Measurements from ENCODE around the gene ABCC12.
"Not testable (repeated sequence)": the region's sequence is repeated elsewhere in the genome, so short reads cannot be mapped to it uniquely, and the experiment has no call there.

Gene ABCC12

DNA sequence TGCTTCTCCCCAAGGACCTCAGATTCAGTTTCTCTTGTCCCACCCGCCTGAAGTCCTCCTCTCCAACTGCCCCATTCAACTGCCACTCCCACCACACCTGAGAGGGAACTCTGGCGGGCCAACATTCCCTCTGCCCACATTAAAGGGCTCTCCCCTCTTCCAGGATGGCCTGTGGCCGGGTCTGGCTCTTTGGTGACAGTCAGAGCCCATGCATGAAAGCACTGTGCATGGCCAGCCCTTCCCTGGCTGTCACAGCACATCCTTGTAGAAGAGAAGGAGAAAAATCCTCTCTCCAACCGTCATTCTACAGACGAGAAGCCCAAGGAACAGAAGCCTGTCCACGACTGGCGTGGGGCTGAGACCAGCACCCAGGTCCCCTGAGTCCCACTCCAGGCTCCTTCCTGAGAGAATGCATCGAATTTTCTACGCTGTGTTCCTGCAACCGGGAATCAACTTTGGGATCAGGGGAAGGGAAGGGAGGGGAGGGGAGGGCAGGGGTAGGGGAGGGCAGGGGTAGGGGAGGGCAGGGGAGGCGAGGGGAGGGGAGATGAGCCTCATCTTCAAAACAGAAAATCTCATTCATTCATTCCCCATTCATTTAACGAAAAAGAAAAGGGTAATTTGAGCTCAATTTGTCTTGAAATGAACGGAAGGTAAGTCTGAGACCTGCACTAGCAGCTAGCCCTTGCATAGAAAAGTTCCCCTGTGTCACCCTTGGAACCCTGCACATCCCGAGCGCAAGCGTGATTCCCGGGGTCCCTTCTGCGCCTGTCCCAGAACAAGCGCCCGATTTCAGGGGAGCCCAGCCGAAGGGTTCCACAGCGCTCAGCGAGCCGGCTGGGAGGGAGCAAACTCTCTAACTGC is at the start of gene ABCC12:
Gene ABCC12 (minus strand): TSS at position 68 of the 864 bp plus-strand sequence. CDS start 9,569 bp downstream, outside the sequence.
- DNase-seq (ENCODE audit: low read depth) = no peak

DNA sequence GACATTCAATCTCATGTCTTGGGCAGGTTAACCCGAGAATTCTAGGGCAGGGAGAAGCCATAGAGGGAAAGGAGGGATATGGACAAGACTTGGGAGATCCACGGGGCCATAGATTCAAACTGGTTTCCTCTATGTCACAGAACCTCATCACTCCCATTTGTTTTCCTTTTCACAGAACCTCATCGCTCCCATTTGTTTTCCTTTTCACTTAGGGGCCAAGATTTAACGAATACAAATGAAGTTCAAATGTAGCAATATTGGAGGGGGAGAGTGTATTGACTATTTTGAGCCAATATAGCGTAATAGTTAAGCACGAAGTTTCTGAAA is 49.0 kb upstream of the ABCC12 start:
- no peak for DNase-seq (ENCODE audit: low read depth)

DNA sequence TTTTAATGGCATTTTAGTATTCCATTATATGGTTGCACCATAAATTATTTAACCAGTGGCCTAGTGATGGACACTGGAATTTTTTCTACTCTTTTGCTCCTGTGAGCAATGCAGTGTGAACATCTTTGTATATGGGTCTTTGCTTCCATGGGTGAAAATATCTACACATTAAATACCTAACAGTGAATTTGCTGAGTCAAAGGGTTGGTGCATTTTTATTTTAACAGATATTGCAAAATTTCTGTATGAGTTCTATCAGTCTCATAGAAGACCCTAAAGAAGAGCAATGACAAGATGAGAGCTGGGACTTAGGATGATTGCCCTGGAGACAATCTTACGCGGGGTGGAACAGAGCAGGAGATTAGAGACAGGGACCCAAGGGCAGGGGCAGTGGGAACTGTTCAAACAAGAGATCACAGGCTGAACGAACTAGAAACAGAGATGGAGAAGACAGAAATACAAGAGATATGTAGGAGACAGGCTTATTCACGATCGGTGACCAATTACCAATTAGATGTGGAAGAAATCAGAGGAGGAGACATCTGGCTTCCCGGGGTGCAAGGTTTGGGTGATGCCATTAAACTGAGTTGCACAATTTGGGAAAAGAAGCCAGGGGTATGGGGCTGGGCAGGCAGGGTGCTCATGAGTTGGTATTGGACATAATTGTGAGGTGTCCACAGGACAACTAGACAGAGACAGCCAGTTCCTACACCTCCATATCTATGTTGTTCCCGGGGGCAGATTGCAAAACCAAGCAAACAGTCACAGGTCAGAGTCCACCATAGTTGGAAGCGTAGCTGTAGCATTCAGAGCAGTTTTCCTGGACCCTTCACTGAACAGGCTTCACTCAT is 48.4 kb upstream of the ABCC12 start:
- no peak for DNase-seq (ENCODE audit: low read depth)

DNA sequence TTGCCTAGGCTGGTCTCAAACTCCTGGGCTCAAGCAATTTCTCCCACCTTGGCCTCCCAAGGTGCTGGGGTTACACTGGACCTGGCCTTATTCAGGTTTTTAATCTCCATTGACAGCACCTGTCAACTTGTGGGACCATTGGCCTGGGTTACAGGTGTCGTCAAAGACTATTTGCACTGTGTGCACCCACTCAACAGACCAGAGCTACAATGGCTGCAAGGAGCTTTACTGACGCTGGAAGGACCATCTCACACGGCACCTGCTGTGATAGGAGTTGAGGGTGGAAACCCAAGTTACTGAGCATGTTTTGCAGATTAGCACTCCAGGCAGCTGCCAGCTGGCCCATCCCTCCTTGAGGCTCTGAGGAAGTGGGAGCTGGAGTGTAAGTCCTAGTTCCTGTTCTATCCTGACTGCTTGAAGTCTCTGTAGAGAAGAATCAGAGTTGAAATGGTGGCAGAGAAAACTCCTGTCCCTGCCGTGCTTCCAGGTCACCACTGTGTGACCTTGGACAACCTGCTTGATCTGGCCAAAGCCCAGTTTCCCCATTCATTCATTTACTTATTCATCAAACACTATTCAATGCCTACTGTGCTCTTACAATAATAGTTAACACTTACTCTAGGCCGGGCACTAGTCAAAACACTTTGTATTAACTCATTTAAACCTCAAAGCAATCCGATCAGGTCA is 45.9 kb upstream of the ABCC12 start:
- DNase-seq (ENCODE audit: low read depth) = no peak

DNA sequence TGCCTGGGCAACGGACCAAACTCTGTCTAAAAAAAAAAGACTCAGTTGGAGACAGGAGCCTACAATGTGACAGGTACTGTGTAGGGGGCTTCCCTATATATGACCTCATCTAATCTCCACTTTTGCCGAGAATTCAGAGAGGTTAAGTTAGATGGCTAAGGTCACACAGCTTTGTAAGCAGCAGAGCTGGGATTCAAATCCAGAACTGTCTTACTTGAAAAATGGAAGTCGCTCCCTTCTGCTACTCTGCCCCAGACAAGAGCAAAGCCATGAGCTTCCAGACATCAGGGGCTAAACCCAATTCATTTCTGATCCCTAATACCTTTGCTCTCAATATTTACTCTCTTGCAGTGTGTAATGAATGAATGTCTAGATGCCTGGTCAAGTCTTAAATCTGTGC is 41.5 kb upstream of the ABCC12 start:
- no peak for DNase-seq (ENCODE audit: low read depth)

DNA sequence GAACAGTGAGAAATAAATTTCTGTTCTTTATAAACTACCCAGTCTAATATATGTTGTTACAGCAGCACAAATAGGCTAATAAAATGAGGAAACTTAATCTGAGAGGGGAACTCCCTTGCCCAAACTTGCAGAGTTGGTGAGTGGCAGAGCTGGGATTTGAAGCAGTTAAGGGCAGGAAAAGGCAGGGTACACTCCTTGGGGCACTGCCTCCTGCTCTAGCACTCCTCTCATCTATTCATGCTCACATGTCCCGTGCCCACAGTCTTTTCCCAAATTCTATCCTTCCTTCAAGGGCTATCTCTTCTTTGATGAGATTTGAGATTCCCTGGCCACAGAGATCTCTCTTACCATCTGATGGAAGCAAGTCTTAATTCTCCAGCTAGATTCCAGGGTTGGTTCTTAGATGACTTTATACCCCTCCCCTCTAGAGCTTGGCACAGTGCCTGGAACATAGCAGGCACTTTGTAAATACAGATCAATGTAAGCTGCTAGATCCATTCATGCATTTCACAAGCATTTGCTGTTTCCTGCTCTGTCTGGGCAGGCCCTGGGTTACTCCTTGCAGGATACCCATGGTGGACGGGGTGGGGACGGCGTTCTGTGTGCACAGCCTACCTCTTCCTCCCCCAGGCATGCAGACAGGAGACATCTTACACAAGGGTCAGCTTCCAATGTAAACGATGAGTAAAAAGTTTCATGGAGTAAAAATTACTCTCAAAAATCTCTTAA is 39.2 kb upstream of the ABCC12 start:
- DNase-seq (ENCODE audit: low read depth) = no peak

DNA sequence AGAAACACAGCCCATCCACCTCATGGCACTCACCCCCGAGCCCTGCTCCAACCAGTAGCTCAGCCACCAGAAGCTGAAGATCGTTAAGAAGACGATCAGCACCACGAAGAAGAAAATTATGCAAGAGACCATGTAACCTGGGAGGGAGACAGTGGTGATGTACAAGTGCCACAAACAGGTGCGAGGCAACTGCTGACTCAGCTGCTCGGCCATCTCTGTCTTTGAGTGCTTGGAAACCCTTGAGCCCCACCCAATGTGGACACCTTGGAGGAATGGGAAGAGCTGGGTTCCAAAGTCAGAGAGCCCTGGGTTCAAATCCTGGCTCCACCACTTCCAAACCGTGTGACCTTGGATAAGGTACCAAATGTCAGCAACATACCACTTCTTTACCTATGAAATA is 38.1 kb upstream of the ABCC12 start:
- no peak for DNase-seq (ENCODE audit: low read depth)

DNA sequence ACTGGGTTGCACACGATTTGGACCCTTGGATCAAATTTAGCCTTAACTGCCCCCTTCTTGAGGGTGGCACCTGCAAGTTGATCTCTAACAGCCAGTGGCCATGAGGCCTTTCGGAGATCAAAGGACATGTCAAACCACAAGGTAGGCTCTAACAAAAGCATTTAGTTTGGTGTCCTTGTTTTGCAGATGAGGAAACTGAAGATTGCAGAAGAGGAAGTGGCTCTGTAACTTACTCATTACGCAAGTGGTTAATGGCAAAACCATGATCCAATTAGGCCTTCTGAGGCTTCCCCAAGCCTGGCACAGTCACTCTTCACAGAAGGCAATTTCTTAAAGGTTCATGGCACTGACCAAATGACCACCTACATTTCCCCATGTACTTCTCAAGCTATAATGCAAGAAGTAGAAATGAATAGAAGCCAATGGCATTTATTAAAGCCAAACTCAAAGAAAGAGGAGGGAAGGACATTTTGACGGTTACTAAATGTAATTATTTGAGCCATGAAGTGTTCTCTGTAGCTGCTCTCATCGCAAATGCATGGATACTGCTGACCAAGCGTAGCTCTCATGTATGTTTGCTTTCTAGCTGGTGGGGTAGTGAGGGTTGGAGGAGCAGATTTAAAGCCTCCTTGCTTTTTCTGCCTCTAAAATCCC is 32.8 kb upstream of the ABCC12 start:
- DNase-seq (ENCODE audit: low read depth) = no peak

DNA sequence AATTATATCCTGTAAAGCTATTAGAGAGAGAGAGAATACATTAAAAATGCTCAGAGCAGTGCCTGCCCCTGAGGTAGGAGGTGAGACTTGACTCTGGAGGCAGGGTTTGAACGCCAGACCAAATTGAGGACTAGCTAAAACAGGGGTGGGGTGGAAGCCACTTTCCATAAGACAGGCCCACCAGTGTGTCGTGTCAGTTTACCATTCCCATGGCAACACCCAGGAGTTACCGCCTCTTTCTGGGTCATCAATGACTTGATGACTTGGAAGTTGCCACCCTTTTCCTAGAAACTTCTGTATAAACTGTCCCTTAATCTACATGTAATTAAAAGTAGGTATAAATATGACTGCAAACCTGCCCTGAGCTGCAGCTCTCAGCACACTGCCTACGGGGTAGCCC is 32.0 kb upstream of the ABCC12 start:
- DNase-seq (ENCODE audit: low read depth) = no peak

DNA sequence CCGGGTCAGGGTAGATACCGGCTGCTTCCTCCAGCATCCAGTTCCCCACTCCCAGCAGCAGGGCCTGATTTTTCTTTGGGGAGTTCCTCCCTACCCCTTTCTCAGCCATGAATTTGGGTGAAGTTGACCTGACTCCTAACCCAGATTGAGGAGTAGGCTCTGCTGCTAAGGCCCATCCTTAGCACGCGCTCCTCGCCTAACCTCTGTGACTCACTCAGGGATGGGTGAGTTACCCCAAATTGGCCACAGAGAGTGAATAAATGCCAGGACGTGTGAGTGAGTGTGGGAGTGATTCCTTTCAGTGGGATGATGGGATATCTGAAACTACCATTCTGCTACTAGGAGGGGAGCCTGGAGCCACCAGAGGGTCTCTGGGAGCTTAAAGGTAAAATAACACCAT is 28.9 kb upstream of the ABCC12 start:
- DNase-seq (ENCODE audit: low read depth) = no peak

DNA sequence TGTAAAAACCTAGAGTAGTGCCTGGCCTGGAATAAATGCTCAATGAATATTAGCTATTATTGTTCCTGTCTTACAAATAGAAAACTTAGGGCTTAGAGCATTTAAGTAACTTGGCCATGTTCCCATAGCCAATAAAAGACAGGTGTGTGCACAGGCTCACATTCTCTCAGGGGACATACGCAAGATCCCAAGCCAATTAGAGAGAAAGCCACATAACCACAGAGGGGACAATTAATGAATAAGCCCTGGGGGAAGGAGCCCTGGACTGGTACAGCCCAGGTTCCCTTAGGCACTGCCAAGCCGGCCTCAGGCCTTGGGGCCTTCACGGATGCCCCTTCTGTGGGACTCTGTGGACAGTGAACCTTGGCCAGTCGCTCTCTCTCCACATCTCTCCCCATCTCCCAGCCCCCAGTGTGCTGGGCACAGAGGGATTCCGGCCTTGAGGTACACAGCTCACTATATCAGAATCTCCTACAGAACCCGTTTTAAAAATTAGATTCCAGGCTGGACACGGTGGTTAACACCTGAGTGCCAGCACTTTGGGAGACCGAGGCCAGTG is 27.3 kb upstream of the ABCC12 start:
- DNase-seq (ENCODE audit: low read depth) = no peak

DNA sequence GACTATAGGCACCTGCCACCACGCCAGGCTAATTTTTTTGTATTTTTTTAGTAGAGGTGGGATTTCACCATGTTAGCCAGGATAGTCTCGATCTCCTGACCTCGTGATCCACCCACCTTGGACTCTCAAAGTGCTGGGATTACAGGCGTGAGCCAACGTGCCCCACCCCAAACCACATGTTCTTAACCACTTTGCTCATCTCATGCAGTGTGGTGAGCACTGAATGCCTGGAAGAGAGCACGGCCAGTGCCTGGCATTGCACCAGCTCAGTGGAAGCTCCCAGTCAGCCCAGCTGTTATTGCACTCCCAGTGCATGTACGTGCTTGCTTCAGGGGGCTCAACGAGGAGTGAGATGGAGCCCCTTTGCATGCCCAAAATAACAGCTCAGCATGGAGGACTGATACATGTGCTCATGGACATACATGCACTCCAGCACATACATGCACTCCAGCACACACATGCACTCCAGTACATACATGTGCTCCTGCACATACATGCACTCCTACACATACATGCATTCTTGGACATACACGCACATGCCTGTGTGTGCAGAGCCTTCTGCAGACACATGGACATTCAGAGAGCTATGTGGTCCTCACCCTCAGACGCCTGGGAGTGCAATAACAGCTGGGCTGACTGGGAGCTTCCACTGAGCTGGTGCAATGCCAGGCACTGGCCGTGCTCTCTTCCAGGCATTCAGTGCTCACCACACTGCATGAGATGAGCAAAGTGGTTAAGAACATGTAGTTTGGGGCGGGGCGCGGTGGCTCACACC is 26.1 kb upstream of the ABCC12 start:
- DNase-seq (ENCODE audit: low read depth) = not testable (repeated sequence)

DNA sequence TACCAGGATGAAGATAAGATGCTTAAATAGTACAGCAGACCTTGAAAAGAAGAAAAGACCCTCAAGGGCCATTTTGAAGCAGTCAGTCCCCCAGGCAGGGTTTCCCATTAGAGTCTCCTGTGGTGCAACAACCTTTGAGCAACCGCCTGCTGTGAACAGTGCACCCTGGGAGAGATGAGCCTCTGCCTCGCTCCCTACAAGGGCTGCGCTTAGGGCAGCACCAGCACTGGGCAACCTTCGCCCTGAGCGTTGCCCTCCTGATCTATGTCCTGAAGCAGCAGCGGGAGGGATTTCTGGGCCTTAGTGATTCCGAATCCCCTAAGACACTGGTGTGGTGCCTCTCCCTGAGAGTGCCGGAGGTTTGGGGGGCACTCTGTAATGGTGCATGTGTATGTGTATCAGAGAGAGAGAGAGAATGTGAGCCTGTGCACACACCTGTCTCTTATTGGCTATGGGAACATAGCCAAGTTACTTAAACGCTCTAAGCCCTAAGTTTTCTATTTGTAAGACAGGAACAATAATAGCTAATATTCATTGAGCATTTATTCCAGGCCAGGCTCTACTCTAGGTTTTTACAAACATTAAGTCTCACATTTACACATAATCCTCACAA is 25.2 kb upstream of the ABCC12 start:
- no peak for DNase-seq (ENCODE audit: low read depth)

DNA sequence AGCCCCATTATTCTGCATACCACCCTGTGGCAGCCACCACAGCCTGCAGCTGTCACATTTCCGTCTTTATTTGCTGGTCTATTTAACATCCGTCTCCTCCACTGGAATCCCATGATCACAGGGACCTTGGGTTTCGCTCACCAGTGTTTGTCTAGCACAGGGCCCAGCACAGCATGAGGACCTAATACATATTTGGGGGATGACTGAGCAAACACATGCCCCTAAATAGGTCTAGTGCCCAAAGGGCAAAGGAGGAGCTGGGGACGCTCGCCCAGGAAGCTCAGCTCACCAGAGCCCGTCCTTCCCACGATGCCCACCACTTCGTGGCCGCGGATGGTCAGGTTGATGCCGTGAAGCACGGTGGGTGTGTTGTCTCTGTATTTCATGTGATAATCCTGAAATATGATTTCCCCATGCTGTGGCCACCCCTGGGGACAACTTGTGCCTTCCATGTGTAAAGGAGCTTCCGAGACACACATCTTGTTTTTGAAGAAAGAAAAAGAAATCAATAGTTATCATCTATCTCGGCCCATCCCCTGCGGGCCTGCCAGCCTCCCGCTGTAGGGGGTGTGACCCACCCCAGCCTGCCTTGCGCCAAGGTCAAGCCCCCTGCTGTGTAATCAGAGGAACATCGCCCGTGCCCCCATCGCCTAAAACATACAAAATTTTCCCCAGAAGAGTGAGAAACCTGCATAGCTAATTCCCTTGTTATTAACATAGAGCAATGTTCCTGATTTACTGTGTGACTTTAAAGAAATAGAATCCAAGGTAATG is 21.0 kb upstream of the ABCC12 start:
- DNase-seq (ENCODE audit: low read depth) = no peak

DNA sequence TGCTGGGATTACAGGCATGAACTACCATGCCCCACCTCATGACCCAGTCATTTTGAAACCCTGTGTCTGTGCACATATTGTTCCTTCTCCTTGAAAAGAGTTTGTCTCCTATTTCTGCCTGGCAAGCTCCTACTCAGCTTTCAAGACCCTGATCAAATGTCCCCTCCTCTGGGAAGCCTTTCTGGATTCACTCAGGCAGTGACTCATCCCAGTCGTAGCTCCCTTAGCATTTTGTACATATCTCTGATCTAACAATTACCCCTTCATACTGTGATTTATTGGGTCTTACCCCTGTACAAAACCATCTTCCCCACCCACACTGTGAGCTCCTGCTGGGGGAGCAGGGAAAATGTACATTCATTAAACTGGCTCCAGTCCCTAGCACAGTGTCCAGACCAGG is 18.1 kb upstream of the ABCC12 start:
- DNase-seq (ENCODE audit: low read depth) = no peak

DNA sequence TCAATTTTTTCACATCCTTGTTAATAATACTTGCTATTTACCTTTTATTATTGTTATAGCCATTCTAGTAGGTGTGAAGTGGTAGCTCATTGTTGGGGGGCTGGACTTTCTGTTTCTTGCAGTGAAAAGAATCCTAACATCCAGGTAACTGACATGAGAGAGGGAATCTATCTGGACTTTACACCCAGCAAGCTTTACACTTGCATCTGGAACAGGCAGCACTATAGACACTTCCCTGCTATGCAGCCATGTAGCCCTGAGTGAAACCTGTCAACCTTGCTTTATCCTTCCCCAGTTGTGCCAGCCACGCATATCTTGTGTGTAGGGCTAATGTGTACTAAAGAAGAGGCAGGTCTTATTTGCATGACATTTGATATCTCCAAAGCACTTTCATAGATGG is 16.9 kb upstream of the ABCC12 start:
- DNase-seq (ENCODE audit: low read depth) = no peak

DNA sequence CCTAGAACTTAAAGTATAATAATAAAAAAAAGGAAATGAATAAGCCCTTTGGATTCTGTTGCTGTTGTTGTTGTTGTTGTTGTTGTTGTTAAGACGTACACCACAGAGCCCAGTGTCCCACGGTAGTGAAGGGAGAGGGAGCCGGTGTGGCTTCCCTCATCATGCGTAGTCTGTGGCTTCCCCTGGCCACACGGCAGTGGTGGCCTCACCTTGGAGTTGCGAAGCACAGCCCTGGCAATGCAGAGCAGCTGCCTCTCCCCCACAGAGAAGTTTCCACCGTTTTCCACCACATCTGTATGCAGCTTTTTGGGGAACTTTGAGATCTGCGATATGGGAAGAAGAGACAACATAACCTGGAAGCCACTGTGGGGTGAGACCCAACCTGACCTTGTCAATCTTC is 14.1 kb upstream of the ABCC12 start:
- DNase-seq (ENCODE audit: low read depth) = no peak

DNA sequence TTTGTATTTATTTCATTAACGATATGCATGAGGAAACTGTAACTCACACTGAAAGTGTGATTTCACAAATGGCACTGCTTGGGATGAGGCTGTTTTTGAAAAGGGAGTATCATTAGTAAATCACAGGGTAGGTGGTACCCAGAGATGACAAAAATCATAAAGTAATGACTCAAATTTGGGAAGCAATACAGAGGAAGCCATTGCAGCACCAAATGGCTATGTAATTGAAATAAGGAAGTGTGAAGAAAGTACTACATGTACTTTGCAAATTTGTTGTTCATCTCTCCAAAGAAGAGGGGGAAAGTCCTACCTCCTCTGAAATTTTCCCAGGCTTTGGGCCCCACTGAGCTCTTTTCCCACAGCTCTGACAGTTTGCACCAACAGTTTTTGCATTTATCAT is 12.3 kb upstream of the ABCC12 start:
- DNase-seq (ENCODE audit: low read depth) = no peak

DNA sequence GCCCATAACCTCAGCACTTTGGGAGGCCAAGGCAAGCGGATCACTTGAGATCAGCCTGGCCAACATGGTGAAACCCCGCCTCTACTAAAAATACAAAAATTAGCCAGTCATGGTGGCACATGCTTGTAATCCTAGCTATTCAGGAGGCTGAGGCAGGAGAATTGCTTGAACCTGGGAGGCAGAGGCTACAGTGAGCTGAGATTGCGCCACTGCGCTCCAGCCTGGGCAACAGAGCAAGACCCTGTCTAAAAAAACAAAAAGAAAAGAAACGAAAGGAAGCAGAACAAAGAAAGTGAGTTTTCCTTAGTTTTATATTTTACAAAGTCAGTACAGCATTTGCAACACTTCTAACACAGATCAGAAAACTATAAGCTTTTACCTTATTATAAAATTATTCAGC is 10.8 kb upstream of the ABCC12 start:
- not testable (repeated sequence) for DNase-seq (ENCODE audit: low read depth)
